ENCODE results near the gene GSTCD. TPM values are rescaled to one million over a fixed set of nuclear protein-coding genes. Genes with fewer than 3 reads are reported as not detected.

Gene GSTCD
- total RNA-seq, 1 experiment from 2014 or later = 23.9 TPM

DNA sequence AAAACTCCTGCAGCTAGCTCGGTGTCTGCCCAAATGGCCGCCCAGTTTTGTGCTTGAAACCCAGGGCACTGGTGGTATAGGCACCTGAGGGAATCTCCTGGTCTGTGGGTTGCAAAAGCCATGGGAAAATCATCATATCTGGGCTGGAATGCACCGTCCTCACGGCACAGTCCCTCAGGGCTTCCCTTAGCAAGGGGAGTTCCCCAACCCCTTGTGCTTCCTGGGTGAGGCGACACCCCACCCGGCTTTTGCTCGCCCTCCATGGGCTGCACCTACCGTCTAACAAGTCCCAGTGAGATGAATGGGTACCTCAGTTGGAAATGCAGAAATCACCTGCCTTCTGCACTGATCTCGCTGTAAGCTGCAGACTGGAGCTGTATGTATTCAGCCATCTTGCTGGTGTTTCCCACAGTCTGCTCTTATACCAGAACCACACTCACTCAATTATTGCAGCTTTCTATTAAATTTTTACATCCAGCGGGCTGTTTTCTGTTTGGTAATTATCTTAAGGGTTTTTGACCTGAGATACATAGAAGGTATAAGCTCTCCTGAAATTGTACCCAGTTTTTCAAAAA, 150.0 kb downstream of the GSTCD start:
- H3K4me3 Mint-ChIP-seq (ENCODE audit: low read depth, unreplicated experiment) = no peak overlapping the region
- TF ChIP-seq, protein P1, sequence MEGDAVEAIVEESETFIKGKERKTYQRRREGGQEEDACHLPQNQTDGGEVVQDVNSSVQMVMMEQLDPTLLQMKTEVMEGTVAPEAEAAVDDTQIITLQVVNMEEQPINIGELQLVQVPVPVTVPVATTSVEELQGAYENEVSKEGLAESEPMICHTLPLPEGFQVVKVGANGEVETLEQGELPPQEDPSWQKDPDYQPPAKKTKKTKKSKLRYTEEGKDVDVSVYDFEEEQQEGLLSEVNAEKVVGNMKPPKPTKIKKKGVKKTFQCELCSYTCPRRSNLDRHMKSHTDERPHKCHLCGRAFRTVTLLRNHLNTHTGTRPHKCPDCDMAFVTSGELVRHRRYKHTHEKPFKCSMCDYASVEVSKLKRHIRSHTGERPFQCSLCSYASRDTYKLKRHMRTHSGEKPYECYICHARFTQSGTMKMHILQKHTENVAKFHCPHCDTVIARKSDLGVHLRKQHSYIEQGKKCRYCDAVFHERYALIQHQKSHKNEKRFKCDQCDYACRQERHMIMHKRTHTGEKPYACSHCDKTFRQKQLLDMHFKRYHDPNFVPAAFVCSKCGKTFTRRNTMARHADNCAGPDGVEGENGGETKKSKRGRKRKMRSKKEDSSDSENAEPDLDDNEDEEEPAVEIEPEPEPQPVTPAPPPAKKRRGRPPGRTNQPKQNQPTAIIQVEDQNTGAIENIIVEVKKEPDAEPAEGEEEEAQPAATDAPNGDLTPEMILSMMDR (IDR thresholded peaks at IDR 0.05; ENCODE audit: unreplicated experiment) = no peak
- CTCF ChIA-PET = no interaction called here
- no peaks in the 10 kb centered on the region for H3K4me1 Mint-ChIP-seq (ENCODE audit: low read depth, unreplicated experiment)
- intact Hi-C loops (cut with micrococcal nuclease; ENCODE audit: unreplicated experiment) = no loop called here
- H3K27me3 Mint-ChIP-seq (ENCODE audit: unreplicated experiment) = no peaks in the 10 kb centered on the region
- no TSS peak for BruUV-seq (replicated peaks)
- no peak for DNase-seq
- H3K9me3 Mint-ChIP-seq (ENCODE audit: low read depth, unreplicated experiment) = peaks cover 23% of the 10 kb centered on the region
- peaks cover 8% of the 10 kb centered on the region for H3K36me3 Mint-ChIP-seq (ENCODE audit: insufficient read depth, unreplicated experiment)
- H3K27ac Mint-ChIP-seq (ENCODE audit: unreplicated experiment) = no peak overlapping the region

DNA sequence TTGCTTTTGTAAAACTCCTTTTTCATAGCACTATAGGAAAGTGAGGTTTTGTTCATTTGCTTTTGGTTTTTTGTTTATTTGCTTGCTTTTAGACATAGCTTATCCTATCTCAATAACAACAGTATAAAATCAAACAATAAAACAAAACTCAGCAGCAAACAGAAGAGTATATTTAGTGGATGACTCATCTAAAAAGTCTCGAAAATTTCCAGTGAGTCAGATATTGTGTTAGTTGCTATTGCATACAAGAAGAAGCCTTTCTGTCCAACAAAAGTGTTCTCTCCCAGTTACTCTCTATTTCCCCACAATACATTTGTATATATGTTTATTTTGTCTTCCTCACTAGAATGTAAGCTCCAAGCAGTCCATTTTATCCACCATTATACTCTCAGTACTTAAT, 150.6 kb downstream of the GSTCD start:
- peaks cover 23% of the 10 kb centered on the region for H3K9me3 Mint-ChIP-seq (ENCODE audit: low read depth, unreplicated experiment)
- H3K27ac Mint-ChIP-seq (ENCODE audit: unreplicated experiment) = no peak overlapping the region
- intact Hi-C loops (cut with micrococcal nuclease; ENCODE audit: unreplicated experiment) = no loop called here
- CTCF ChIA-PET = no interaction called here
- TF ChIP-seq, protein P1 (IDR thresholded peaks at IDR 0.05; ENCODE audit: unreplicated experiment) = no peak
- H3K4me3 Mint-ChIP-seq (ENCODE audit: low read depth, unreplicated experiment) = no peak overlapping the region
- DNase-seq = no peak
- no peaks in the 10 kb centered on the region for H3K4me1 Mint-ChIP-seq (ENCODE audit: low read depth, unreplicated experiment)
- H3K36me3 Mint-ChIP-seq (ENCODE audit: insufficient read depth, unreplicated experiment) = peaks cover 8% of the 10 kb centered on the region
- no peaks in the 10 kb centered on the region for H3K27me3 Mint-ChIP-seq (ENCODE audit: unreplicated experiment)
- BruUV-seq (replicated peaks) = no TSS peak

DNA sequence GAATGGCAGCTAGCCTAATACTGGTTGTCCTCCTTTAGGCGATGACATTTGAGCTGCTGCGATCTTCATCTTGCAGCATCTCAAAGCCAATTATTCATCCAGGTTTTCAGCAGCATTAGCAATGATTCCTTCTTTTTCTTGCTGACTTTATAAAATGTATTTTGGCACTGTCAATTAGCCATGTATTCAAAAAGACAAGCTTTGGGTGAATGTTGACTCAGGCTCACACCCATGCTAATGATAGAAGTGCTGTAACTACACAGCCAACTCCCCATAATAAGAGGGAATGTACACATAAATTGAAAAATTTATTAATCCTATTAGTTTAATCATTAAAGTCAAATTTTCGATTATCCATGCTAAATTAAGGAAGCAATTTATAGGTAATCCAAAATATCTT, 162.4 kb downstream of the GSTCD start:
- DNase-seq = no peak
- Mint-ChIP-seq H3K4me1 (ENCODE audit: low read depth, unreplicated experiment) (no peaks in the 10 kb centered on the region), H3K4me3 (ENCODE audit: low read depth, unreplicated experiment) (no peak overlapping the region), H3K36me3 (ENCODE audit: insufficient read depth, unreplicated experiment) (no peaks in the 10 kb centered on the region), H3K27ac (ENCODE audit: unreplicated experiment) (no peak overlapping the region), H3K9me3 (ENCODE audit: low read depth, unreplicated experiment) (no peaks in the 10 kb centered on the region), H3K27me3 (ENCODE audit: unreplicated experiment) (no peaks in the 10 kb centered on the region)
- intact Hi-C loops (cut with micrococcal nuclease; ENCODE audit: unreplicated experiment) = no loop called here
- CTCF ChIA-PET = no interaction called here
- no TSS peak for BruUV-seq (replicated peaks)
- TF ChIP-seq, protein P1 (IDR thresholded peaks at IDR 0.05; ENCODE audit: unreplicated experiment) = no peak

DNA sequence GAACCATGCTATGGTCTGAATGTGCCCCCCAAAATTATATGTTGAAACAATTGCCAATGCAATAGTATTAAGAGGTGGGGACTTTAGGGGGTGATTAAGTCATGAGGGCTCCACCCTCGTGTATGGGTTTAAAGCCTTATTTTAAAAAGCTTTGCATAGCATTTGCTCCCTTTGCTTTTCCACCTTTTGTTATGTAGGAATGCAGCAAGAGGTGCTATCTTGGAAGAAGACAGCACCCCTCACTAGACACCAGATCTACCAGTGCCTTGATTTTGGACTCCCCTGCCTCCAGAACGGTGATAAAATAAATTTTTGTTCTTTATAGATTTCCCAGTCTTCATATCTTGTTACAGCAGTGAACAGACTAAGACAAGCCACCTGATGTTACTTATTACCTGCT, 163.4 kb downstream of the GSTCD start:
- intact Hi-C loops (cut with micrococcal nuclease; ENCODE audit: unreplicated experiment) = no loop called here
- Mint-ChIP-seq H3K9me3 (ENCODE audit: low read depth, unreplicated experiment) (no peaks in the 10 kb centered on the region), H3K36me3 (ENCODE audit: insufficient read depth, unreplicated experiment) (no peaks in the 10 kb centered on the region), H3K4me1 (ENCODE audit: low read depth, unreplicated experiment) (no peaks in the 10 kb centered on the region), H3K27me3 (ENCODE audit: unreplicated experiment) (no peaks in the 10 kb centered on the region), H3K27ac (ENCODE audit: unreplicated experiment) (no peak overlapping the region), H3K4me3 (ENCODE audit: low read depth, unreplicated experiment) (no peak overlapping the region)
- CTCF ChIA-PET = no interaction called here
- TF ChIP-seq, protein P1 (IDR thresholded peaks at IDR 0.05; ENCODE audit: unreplicated experiment) = no peak
- no TSS peak for BruUV-seq (replicated peaks)
- DNase-seq = no peak

All from Calu3 (cell line).